Measurements from ENCODE around the gene FGF12. TPM values are rescaled to one million over a fixed set of nuclear protein-coding genes. Genes with fewer than 3 reads are reported as not detected.

FGF12 gene
- total and polyA plus RNA-seq, 2 donors (not counting 1 experiment from before 2014, with no cell fraction given) = 0.03 TPM; not detected in 1

GRCh38 chr3:192399767-192400166, 327.6 kb downstream of the FGF12 start:
- Histone ChIP-seq H2AFZ (ENCODE audit: insufficient read depth, low read depth, low read length, poor library complexity, severe bottlenecking) (no peak overlapping the region), H3K36me3 (replicated peaks in 1 of 2; ENCODE audit: control extremely low read depth in 1 of 2, control insufficient read depth in 1 of 2, extremely low read depth in 1 of 2, insufficient read depth in 2 of 2, low read length in 1 of 2) (no peaks in the 10 kb centered on the region), H3K27ac (ENCODE audit: low read length in 2 of 2) (no peak overlapping the region), H3K4me1 (ENCODE audit: control insufficient read depth in 2 of 2, insufficient read depth in 2 of 2, low read length in 2 of 2) (no peaks in the 10 kb centered on the region), H3K79me2 (ENCODE audit: control insufficient read depth, insufficient read depth, low read length) (no peaks in the 10 kb centered on the region), H3K4me2 (replicated peaks; ENCODE audit: low read depth, low read length, poor library complexity, severe bottlenecking) (no peak overlapping the region), H3K4me3 (ENCODE audit: control extremely low read depth in 1 of 5, extremely low read depth in 1 of 5, insufficient read depth in 1 of 5, low read depth in 2 of 5, low read length in 4 of 5) (no peak overlapping the region), H4K20me1 (ENCODE audit: control insufficient read depth, insufficient read depth, low read length, poor library complexity, severe bottlenecking) (no peaks in the 10 kb centered on the region), H3K9me3 (ENCODE audit: control extremely low read depth in 1 of 3, control insufficient read depth in 2 of 3, insufficient read depth in 1 of 3, low read length in 2 of 3) (no peaks in the 10 kb centered on the region), H3K27me3 (replicated peaks in 1 of 4; ENCODE audit: control extremely low read depth in 1 of 4, control insufficient read depth in 3 of 4, insufficient read depth in 4 of 4, low read length in 3 of 4) (no peaks in the 10 kb centered on the region), H3K9ac (ENCODE audit: low read length) (no peak overlapping the region)
- H3K4me3 Mint-ChIP-seq = no peak overlapping the region
- H3K27me3 Mint-ChIP-seq = peaks cover 14% of the 10 kb centered on the region
- TF ChIP-seq, protein P1, sequence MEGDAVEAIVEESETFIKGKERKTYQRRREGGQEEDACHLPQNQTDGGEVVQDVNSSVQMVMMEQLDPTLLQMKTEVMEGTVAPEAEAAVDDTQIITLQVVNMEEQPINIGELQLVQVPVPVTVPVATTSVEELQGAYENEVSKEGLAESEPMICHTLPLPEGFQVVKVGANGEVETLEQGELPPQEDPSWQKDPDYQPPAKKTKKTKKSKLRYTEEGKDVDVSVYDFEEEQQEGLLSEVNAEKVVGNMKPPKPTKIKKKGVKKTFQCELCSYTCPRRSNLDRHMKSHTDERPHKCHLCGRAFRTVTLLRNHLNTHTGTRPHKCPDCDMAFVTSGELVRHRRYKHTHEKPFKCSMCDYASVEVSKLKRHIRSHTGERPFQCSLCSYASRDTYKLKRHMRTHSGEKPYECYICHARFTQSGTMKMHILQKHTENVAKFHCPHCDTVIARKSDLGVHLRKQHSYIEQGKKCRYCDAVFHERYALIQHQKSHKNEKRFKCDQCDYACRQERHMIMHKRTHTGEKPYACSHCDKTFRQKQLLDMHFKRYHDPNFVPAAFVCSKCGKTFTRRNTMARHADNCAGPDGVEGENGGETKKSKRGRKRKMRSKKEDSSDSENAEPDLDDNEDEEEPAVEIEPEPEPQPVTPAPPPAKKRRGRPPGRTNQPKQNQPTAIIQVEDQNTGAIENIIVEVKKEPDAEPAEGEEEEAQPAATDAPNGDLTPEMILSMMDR (IDR thresholded peaks at IDR 0.05) = no peak
- TF ChIP-seq EZH2 (IDR thresholded peaks at IDR 0.05; ENCODE audit: borderline replicate concordance, insufficient read depth, low read depth, low read length, poor library complexity, severe bottlenecking) = no peak
- H3K9me3 Mint-ChIP-seq (ENCODE audit: insufficient read depth) = no peaks in the 10 kb centered on the region
- DNase-seq (no peak), ATAC-seq (ENCODE audit: low read depth) (no peak)
- no peaks in the 10 kb centered on the region for H3K4me1 Mint-ChIP-seq
- CTCF ChIA-PET = no interaction called here
- POLR2A ChIA-PET = no interaction called here
- no CpG with 5 or more reads among the region's 3 CpGs for WGBS (ENCODE audit: insufficient coverage)
- intact Hi-C loops (cut with micrococcal nuclease) = no loop called here
- H3K27ac Mint-ChIP-seq = no peak overlapping the region

DNA sequence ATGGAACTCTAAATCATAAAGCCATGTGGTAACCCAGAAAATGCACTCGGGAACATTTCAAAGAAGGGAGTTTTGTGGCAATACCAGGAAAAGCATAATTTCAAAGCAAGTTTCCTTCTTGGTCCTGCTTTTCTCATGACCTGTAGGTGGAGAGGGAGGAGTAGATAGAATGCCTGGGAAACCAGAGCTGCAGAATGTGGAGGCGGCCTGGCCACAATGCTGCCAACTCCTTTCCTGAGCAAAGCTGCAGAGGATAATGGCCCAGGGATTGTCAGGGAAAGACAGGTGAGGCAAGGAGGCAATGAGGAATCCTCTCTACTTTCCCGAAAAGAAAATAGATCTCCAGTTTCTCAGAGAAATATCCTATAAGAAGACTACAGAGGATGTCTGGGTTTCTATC, 330.3 kb downstream of the FGF12 start:
- intact Hi-C loops (cut with micrococcal nuclease) = no loop called here
- no peak overlapping the region for H3K4me3 Mint-ChIP-seq
- Histone ChIP-seq H4K20me1 (ENCODE audit: control insufficient read depth, insufficient read depth, low read length, poor library complexity, severe bottlenecking) (no peaks in the 10 kb centered on the region), H3K4me2 (replicated peaks; ENCODE audit: low read depth, low read length, poor library complexity, severe bottlenecking) (no peak overlapping the region), H3K9me3 (ENCODE audit: control extremely low read depth in 1 of 3, control insufficient read depth in 2 of 3, insufficient read depth in 1 of 3, low read length in 2 of 3) (no peaks in the 10 kb centered on the region), H3K79me2 (ENCODE audit: control insufficient read depth, insufficient read depth, low read length) (no peaks in the 10 kb centered on the region), H3K36me3 (replicated peaks in 1 of 2; ENCODE audit: control extremely low read depth in 1 of 2, control insufficient read depth in 1 of 2, extremely low read depth in 1 of 2, insufficient read depth in 2 of 2, low read length in 1 of 2) (no peaks in the 10 kb centered on the region), H3K4me3 (ENCODE audit: control extremely low read depth in 1 of 5, extremely low read depth in 1 of 5, insufficient read depth in 1 of 5, low read depth in 2 of 5, low read length in 4 of 5) (no peak overlapping the region), H3K27ac (ENCODE audit: low read length in 2 of 2) (no peak overlapping the region), H3K27me3 (replicated peaks in 1 of 4; ENCODE audit: control extremely low read depth in 1 of 4, control insufficient read depth in 3 of 4, insufficient read depth in 4 of 4, low read length in 3 of 4) (no peaks in the 10 kb centered on the region), H3K9ac (ENCODE audit: low read length) (no peak overlapping the region), H3K4me1 (ENCODE audit: control insufficient read depth in 2 of 2, insufficient read depth in 2 of 2, low read length in 2 of 2) (no peaks in the 10 kb centered on the region), H2AFZ (ENCODE audit: insufficient read depth, low read depth, low read length, poor library complexity, severe bottlenecking) (no peak overlapping the region)
- ChIA-PET POLR2A (no interaction called here), CTCF (no interaction called here)
- H3K27me3 Mint-ChIP-seq = peaks cover 3% of the 10 kb centered on the region
- H3K4me1 Mint-ChIP-seq = no peaks in the 10 kb centered on the region
- no peaks in the 10 kb centered on the region for H3K9me3 Mint-ChIP-seq (ENCODE audit: insufficient read depth)
- no peak for TF ChIP-seq EZH2 (IDR thresholded peaks at IDR 0.05; ENCODE audit: borderline replicate concordance, insufficient read depth, low read depth, low read length, poor library complexity, severe bottlenecking)
- TF ChIP-seq, protein P1 (IDR thresholded peaks at IDR 0.05) = no peak
- DNase-seq (no peak), ATAC-seq (ENCODE audit: low read depth) (no peak)
- no peak overlapping the region for H3K27ac Mint-ChIP-seq
- WGBS (ENCODE audit: insufficient coverage) = 100% methylated on average over 1 of the region's 3 CpGs
